Choroid plexus epithelial cell (primary cell): Measurements from ENCODE around the gene IRF9.
A peak's percentile ranks its signal among the peaks of the same experiment; 100 is the strongest.

Source experiments
- DNase-seq: peaks from one replicate; pipeline ENCODE4 v3.0.0-alpha.2; 2010; ENCODE audit warnings: low read depth
- H3K4me3 ChIP-seq: 2 replicates; pipeline ENCODE4 v1.5.1; 2011; ENCODE audit warnings: low read depth, mild to moderate bottlenecking, control low read depth, low read length, moderate library complexity
- CTCF ChIP-seq: conservative IDR thresholded peaks from 2 replicates; pipeline ENCODE4 v1.5.1; 2011; ENCODE audit warnings: low read depth, mild to moderate bottlenecking, control low read depth, inconsistent platforms, low read length, moderate library complexity

Gene IRF9

GRCh38 chr14:24137529-24138395 is 23.3 kb upstream of the IRF9 start:
- TF ChIP-seq CTCF: no peak
- no peak overlapping the region for H3K4me3 ChIP-seq
- DNase-seq: no peak

- no peak for DNase-seq
- no peak overlapping the region for H3K4me3 ChIP-seq
- no peak for TF ChIP-seq CTCF
Measured at GRCh38 chr14:24138396-24139271, 22.4 kb upstream of the IRF9 start.

- H3K4me3 ChIP-seq: no peak overlapping the region
- no peak for TF ChIP-seq CTCF
- DNase-seq: no peak
Measured at GRCh38 chr14:24139272-24139934, 21.7 kb upstream of the IRF9 start.

DNA sequence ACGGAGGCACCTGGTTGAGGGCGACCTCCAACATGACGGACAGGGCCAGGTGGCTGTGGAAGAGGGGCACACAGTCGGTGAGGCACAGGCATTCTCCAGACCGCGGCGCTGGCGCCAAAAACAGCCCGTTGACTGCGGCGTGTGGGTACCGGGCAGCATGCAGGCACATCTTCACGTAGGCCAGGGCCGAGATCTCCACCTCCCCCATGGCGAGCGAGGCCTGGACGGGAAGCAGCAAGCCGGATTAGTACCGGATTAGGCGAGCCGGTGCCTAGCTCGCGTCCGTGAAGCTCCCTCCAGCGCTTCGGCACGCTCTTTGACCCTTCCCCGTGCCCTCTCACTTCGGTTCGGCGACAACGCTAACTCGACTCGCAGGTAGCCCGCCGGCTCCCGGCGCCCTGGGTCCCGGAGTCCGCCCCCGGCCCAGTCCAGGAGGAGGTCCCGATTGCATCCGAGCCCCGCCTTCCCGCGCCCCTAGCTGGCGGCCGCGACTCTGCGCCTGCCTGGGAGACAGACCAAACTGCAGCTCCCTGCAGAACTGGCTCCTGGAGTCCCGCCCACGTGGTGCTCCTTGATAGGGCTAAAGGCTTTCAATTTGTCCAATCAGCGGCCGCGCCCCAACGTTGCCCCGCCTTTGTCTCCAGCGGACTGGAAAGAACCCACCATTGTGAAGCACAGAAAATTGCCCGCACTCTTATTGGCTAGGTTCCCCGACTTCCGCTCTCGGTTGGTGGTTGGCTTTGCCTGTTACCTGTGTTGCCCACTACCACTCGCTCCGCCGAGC is 19.8 kb upstream of the IRF9 start, which contains the start of gene EMC9:
TSS of gene EMC9 (minus strand) at position 495 of the 784 bp plus-strand sequence. CDS start at position 208, 287 bp downstream.
- H3K4me3 ChIP-seq: peak within 1 kb of the TSS; percentile 92
- peak; percentile 100 for DNase-seq
- peak; percentile 49 for TF ChIP-seq CTCF

- DNase-seq: peak; percentile 20
- no peak for TF ChIP-seq CTCF
- no peak overlapping the region for H3K4me3 ChIP-seq
Measured at GRCh38 chr14:24143511-24143910, 17.6 kb upstream of the IRF9 start.

DNA sequence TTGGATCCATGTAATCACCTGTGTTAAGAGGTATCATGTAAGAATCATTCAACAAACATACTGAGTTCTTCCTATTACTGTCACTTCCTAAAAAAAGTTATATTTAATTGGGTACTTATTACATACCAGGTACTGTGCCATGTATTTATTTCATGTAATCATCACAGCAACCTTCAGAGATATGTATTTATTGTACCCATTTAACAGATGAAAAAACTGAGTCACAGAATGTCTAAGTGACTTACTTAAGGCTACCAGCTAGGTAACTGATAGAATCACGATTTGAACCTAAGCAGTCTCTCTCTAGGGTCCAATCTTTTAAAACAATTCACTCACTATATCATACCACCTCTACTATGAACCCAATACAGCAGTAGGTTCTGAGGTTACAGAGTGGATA is 16.6 kb upstream of the IRF9 start:
- TF ChIP-seq CTCF: no peak
- no peak overlapping the region for H3K4me3 ChIP-seq
- no peak for DNase-seq
